Fibroblast of villous mesenchyme (primary cell): ENCODE measurements around the gene TPSD1. TPM values are rescaled to one million over a fixed set of nuclear protein-coding genes. Genes with fewer than 3 reads are reported as not detected.
"Not testable (repeated sequence)": the region's sequence is repeated elsewhere in the genome, so short reads cannot be mapped to it uniquely, and the experiment has no call there.

Experiments
- DNase-seq: peaks from one replicate; pipeline ENCODE4 v3.0.0-alpha.2; 2010; ENCODE audit warnings: low read depth
- H3K4me3 ChIP-seq: 2 replicates; pipeline ENCODE4 v1.5.1; 2011; ENCODE audit warnings: low read depth, mild to moderate bottlenecking, low read length
- total RNA-seq: library from RNA; depleted of rRNA; stranded (reverse); fragments of >200 nt; gene quantifications from 2 replicates; pipeline ENCODE4 v1.2.3, GENCODE V29; 2012
- TF ChIP-seq, protein P1 (sequence below): IDR thresholded peaks from 2 replicates; pipeline ENCODE4 v1.5.1; 2012; ENCODE audit warnings: low read depth, mild to moderate bottlenecking, low read length; ENCODE audit not compliant: insufficient read depth

The TPSD1 gene
- total RNA-seq, 1 donor = not detected

DNA sequence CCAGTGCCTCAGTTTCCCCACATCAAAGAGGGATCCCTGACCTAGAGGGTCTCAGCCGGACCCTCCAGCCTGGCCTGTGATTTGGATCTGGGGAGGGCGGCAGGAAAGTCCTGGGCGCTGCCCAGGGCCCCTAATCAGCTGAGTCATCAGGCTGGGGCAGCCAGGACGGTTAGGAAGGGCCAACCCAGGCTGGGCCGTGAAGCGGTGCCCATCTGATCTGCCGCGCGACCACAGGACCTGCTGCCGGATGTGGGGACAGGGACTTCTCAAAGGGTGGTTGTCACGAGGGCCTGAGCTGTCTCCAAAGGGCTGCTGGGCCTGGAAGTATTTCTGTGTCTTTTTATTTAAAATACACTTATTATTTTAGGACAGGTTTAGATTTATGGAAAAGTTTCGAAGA, 11.0 kb upstream of the TPSD1 start:
- H3K4me3 ChIP-seq = no peak overlapping the region
- DNase-seq = no peak
- TF ChIP-seq, protein P1, sequence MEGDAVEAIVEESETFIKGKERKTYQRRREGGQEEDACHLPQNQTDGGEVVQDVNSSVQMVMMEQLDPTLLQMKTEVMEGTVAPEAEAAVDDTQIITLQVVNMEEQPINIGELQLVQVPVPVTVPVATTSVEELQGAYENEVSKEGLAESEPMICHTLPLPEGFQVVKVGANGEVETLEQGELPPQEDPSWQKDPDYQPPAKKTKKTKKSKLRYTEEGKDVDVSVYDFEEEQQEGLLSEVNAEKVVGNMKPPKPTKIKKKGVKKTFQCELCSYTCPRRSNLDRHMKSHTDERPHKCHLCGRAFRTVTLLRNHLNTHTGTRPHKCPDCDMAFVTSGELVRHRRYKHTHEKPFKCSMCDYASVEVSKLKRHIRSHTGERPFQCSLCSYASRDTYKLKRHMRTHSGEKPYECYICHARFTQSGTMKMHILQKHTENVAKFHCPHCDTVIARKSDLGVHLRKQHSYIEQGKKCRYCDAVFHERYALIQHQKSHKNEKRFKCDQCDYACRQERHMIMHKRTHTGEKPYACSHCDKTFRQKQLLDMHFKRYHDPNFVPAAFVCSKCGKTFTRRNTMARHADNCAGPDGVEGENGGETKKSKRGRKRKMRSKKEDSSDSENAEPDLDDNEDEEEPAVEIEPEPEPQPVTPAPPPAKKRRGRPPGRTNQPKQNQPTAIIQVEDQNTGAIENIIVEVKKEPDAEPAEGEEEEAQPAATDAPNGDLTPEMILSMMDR = no peak

DNA sequence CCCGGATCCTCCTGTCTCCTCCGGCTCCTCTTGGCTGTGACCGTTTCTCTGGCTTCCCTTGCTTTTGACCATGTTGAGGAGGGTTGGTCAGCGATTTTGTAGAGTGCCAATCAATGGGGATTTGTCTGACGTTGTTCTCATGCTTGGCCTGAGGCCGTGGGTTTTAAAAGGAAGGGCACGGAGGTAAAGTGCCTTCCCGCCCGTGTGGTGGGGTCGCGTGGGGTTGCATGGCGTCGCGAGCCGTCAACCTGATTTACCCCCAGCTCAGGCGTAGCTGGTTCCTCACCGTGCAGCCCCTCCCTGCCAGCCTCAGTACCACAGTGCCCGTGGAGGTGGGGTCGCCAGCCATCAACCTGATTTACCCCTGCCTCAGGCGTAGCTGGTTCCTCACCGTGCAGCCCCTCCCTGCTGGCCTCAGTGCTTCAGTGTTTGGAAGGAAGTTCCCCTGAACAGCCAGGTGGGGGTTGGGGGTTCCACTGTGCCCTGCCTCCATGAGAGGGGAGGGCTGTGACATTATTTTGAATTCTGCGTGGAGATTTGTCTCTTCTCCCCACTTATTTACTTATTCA, 10.3 kb upstream of the TPSD1 start:
- no peak for DNase-seq
- TF ChIP-seq, protein P1 = no peak
- no peak overlapping the region for H3K4me3 ChIP-seq

DNA sequence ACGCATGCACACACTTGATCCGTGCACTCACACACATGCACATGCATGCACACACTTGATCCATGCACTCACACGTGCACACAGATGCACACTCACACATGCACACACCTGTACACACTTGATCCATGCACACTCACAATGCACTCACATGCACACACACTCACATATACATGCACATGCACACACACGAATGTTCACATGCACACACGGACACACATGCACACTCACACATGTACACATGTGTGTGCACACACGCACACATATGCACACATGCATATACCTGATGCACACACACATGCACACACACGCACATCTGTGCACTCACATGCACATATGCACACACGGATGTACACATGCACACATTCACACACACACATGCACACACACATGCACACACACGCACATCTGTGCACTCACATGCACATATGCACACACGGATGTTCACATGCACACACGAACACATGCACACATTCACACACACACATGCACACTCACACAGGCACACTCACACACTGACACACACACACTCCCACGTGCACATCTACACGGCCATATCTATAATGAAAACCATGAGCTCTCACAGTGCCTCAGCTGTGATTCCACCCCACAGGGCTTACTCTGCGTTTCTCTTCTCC, 7.8 kb upstream of the TPSD1 start:
- not testable (repeated sequence) for H3K4me3 ChIP-seq, DNase-seq

DNA sequence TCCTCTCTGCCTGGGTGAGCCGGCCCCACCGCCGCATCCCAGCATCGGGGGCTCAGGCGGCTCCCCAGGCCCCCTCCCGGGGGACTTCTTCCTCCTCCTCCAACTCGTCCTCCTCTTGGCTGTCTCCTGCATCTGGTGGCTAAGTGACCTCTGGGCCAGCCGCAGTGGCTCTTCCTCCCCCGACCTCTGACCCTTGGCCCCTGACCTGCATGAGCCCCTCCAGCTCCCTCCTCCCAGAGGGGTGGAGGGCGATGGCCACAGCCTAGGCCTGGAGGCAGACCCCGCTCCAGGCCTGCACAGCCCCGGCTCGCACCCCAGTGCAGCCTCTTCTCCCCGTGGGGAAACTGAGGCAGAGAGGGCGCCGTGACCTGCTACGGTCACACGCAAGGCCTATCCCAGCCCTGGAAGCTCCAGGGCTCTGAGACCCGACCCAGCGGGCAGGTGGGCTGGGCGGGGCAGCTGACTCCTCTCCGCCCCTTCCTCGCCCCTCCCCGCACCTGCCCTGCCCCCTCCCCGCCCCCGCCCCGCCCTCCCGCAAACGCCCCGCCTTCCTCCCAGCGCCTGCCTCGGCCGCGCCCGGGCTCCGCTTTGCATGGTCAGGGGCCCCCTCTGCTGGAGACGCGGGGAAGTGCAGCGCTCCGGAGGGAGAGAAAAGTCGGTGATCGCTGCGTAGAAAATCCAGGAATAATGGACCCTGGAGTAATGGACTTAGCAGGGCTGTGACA, 6.7 kb upstream of the TPSD1 start:
- not testable (repeated sequence) for H3K4me3 ChIP-seq, DNase-seq

DNA sequence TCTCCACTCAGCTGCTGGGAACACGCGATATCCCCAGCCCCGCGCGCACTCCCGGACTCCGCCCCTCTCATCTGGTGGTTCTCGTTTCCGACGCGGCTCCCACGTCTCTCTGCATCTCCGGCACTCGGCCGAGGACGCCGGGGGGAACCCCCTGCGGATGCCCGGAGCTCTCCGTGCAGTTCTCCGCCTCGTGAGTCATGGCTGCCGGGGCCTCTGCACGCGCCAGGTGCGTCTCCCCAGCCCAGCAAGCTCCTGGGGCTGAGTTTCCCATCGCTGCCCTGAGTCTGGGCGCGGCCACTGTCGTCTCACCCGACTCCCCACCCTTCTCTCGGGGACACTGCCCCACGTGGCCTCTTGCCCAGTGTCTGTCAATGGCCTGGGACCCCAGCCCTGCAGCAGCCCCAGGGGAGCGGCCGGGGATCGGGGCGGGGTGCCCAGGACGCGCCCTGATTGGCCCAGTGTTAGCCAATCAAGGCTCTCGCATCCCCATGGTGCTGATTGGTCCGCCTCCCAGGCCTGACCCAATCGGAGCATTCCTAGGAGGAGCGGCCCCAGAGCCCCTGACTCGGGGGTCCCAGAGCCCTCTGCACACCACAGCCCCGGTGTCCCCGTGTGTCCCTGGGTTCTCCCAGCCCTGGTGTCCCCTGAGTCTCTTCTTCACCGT, 2.0 kb upstream of the TPSD1 start:
- not testable (repeated sequence) for H3K4me3 ChIP-seq, DNase-seq

DNA sequence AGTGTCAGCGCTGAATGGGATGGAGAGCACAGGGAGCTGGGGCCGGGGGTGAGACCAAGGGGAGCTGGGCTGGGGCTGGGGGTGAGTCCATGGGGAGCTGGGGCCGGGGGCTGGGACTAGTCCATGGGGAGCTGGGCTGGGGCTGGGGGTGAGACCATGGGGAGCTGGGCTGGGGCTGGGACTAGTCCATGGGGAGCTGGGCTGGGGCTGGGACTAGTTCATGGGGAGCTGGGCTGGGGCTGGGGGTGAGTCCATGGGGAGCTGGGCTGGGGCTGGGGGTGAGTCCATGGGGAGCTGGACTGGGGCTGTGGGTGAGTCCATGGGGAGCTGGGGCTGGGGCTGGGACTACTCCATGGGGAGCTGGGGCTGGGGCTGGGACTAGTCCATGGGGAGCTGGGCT, 1.0 kb upstream of the TPSD1 start:
- not testable (repeated sequence) for DNase-seq, H3K4me3 ChIP-seq

DNA sequence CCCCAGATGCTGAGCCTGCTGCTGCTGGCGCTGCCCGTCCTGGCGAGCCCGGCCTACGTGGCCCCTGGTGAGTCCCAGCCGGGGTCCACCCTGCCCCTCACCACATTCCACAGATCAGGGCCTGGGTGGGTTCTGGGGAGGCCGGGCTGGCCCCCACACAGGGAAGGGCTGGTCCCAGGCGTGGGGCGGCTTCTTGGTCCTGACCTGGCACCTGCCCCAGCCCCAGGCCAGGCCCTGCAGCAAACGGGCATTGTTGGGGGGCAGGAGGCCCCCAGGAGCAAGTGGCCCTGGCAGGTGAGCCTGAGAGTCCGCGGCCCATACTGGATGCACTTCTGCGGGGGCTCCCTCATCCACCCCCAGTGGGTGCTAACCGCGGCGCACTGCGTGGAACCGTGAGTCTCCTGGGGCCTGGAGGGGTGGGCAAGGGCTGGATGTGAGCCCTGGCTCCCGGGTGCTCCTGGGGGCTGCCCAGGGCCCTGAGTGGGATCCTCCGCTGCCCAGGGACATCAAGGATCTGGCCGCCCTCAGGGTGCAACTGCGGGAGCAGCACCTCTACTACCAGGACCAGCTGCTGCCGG, 516 bp downstream of the TPSD1 start:
- H3K4me3 ChIP-seq, DNase-seq: not testable (repeated sequence)

DNA sequence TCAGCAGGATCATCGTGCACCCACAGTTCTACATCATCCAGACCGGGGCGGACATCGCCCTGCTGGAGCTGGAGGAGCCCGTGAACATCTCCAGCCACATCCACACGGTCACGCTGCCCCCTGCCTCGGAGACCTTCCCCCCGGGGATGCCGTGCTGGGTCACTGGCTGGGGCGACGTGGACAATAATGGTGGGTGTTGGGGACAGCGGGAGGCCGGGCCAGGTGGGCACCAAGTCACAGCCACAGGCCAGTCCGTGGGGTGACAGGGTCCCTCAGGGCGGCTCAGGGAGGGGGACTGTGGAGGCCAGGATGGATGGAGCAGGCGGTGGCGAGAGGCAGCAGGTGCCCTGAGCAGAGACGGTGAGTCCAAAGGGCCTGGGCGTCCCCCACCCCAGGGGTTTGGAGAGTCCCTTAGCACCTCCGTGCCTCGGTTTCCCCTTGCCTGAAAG, 1.0 kb downstream of the TPSD1 start:
- H3K4me3 ChIP-seq = no peak overlapping the region
- TF ChIP-seq, protein P1 = no peak
- DNase-seq = no peak

DNA sequence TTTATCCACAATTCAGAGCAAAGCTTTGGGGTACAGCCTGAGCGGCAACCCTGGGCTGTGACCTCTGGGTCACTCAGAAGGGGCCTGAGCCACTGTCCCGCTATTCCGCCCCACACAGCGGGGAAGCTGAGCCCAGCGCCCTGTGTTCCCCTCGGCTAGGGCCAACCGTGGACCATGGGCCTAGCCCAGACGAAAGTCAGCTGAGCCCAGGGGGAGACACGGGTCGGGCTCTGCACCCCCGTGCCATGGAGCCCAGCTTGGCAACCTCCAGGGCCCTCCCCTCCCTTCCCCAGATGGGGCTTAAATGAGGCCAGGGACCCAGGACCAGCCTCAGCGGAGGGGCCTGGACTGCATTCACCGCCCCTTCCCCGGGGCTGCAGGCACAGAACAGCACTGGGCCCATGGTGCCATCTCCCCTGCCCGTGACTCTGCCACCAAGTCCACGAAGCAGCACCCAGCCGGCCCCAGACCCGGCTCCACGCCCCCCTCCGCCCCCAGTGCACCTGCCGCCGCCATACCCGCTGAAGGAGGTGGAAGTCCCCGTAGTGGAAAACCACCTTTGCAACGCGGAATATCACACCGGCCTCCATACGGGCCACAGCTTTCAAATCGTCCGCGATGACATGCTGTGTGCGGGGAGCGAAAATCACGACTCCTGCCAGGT, 1.8 kb downstream of the TPSD1 start:
- no peak for DNase-seq
- H3K4me3 ChIP-seq = no peak overlapping the region
- TF ChIP-seq, protein P1 = no peak
